B cell (primary cell): ENCODE data around the gene TSPAN17.

ENCODE experiments used
- EZH2 ChIP-seq: IDR thresholded peaks from 2 replicates; pipeline ENCODE4 v1.6.1; 2012; ENCODE audit warnings: borderline replicate concordance, low read depth, mild to moderate bottlenecking, moderate library complexity, low read length; ENCODE audit not compliant: insufficient read depth, poor library complexity, severe bottlenecking
- TF ChIP-seq, protein P1 (sequence below): fragments of 200-600 bp; IDR thresholded peaks from one replicate; pipeline ENCODE4 v1.8.0; 2022; ENCODE audit warnings: antibody characterized with exemption, mild to moderate bottlenecking

DNA sequence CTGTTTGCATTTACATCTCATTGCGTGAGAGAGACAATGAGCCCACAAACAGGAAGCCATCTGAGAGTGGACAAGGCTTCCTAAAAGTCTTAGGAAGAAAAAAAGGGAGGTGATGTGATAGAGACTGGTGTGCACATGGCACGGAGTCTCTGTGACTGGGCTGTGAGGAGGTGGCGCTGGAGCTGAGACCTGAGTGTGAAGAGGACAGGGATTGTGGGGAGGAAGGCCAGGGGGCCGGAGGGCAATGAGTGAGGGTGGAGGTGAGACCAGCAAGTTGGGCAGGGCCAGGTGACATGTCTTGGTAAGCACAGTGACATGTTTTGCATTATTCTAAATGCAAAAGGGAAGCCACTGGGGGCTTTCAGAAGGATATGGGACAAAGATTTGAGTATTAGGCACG, 45.0 kb downstream of the TSPAN17 start:
- TF ChIP-seq, protein P1, sequence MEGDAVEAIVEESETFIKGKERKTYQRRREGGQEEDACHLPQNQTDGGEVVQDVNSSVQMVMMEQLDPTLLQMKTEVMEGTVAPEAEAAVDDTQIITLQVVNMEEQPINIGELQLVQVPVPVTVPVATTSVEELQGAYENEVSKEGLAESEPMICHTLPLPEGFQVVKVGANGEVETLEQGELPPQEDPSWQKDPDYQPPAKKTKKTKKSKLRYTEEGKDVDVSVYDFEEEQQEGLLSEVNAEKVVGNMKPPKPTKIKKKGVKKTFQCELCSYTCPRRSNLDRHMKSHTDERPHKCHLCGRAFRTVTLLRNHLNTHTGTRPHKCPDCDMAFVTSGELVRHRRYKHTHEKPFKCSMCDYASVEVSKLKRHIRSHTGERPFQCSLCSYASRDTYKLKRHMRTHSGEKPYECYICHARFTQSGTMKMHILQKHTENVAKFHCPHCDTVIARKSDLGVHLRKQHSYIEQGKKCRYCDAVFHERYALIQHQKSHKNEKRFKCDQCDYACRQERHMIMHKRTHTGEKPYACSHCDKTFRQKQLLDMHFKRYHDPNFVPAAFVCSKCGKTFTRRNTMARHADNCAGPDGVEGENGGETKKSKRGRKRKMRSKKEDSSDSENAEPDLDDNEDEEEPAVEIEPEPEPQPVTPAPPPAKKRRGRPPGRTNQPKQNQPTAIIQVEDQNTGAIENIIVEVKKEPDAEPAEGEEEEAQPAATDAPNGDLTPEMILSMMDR, result no peak
- no peak for TF ChIP-seq EZH2
